Measurements from ENCODE around the gene HTT. TPM values are rescaled to one million over a fixed set of nuclear protein-coding genes. Genes with fewer than 3 reads are reported as not detected.

Gene HTT
- total and polyA plus RNA-seq, 9 of the 15 experiments (the other 6 are each of a cell fraction or from before 2014, with no cell fraction given), result 0.66 to 31.6 (median 14.7) TPM

DNA sequence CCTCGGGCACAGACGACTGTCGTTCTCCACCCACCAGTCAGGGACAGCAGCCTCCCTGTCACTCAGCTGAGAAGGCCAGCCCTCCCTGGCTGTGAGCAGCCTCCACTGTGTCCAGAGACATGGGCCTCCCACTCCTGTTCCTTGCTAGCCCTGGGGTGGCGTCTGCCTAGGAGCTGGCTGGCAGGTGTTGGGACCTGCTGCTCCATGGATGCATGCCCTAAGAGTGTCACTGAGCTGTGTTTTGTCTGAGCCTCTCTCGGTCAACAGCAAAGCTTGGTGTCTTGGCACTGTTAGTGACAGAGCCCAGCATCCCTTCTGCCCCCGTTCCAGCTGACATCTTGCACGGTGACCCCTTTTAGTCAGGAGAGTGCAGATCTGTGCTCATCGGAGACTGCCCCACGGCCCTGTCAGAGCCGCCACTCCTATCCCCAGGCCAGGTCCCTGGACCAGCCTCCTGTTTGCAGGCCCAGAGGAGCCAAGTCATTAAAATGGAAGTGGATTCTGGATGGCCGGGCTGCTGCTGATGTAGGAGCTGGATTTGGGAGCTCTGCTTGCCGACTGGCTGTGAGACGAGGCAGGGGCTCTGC, 166.5 kb downstream of the HTT start:
- Histone ChIP-seq H3K4me3 (no peak overlapping the region), H4K20me1 (replicated peaks; ENCODE audit: control insufficient read depth, insufficient read depth, low read length) (peaks cover 4% of the 10 kb centered on the region; the same call in 1 of the 2 replicates), H3K36me3 (ENCODE audit: control insufficient read depth, insufficient read depth, low read length) (peaks cover 9% of the 10 kb centered on the region; the same call in 1 of the 3 replicates), H3K4me2 (ENCODE audit: insufficient read depth, low read length) (peak overlapping the region; percentile 66; the same call in 1 of the 2 replicates), H3K27ac (ENCODE audit: extremely low read depth, low read depth, low read length) (no peak overlapping the region; the same call in 2 of the 3 replicates), H3K9ac (ENCODE audit: insufficient read depth in 1 of 2, low read depth in 2 of 2, low read length in 2 of 2) (peak overlapping the region in 1 of 2 experiments; percentile 74; a peak in 2 of 4 replicates), H3K27me3 (ENCODE audit: control insufficient read depth in 2 of 2, insufficient read depth in 2 of 2, low read length in 2 of 2) (no peaks in the 10 kb centered on the region), H3K9me3 (replicated peaks; ENCODE audit: control insufficient read depth, insufficient read depth, low read depth, low read length) (no peaks in the 10 kb centered on the region), H3K9me1 (ENCODE audit: control insufficient read depth, insufficient read depth, low read length) (no peaks in the 10 kb centered on the region), H3K79me2 (ENCODE audit: control insufficient read depth, insufficient read depth, low read length) (no peaks in the 10 kb centered on the region), H2AFZ (ENCODE audit: low read depth, low read length) (no peak overlapping the region), H3K4me1 (replicated peaks in 1 of 2; ENCODE audit: control insufficient read depth in 2 of 2, insufficient read depth in 2 of 2, low read length in 2 of 2) (peaks cover 22 to 49% of the 10 kb centered on the region in 2 experiments; a peak in 4 of 5 replicates)
- in situ Hi-C loops (cut with MboI), result no loop called here
- no peak for DNase-seq (ENCODE audit: extremely low read depth in 1 of 4, low spot score in 3 of 4)
- 75% methylated on average over 13 of the region's 13 CpGs for WGBS (ENCODE audit: insufficient coverage, low coverage, missing lambda C conversion rate)
- POLR2A ChIA-PET, result interaction anchor here (0.8 to 1.7 kb wide), 6 partner anchors 8 to 71 kb away, joined by 3 to 6 read pairs (median 4); no protein-coding TSS in a partner anchor
- BruUV-seq (replicated peaks), result no TSS peak
- CTCF ChIA-PET (ENCODE audit: low intra/inter-chr PET ratio), result no interaction called here
- TF ChIP-seq TFAM (CRISPR knock-in tag; conservative IDR thresholded peaks at IDR 0.05), result no peak
- TF ChIP-seq, protein P1, sequence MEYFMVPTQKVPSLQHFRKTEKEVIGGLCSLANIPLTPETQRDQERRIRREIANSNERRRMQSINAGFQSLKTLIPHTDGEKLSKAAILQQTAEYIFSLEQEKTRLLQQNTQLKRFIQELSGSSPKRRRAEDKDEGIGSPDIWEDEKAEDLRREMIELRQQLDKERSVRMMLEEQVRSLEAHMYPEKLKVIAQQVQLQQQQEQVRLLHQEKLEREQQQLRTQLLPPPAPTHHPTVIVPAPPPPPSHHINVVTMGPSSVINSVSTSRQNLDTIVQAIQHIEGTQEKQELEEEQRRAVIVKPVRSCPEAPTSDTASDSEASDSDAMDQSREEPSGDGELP (CRISPR knock-in tag; IDR thresholded peaks at IDR 0.05; ENCODE audit: borderline replicate concordance), result 0 out of 2 replicates have a peak, but pooled peaks have one; percentile 1
- TF ChIP-seq, protein P2, sequence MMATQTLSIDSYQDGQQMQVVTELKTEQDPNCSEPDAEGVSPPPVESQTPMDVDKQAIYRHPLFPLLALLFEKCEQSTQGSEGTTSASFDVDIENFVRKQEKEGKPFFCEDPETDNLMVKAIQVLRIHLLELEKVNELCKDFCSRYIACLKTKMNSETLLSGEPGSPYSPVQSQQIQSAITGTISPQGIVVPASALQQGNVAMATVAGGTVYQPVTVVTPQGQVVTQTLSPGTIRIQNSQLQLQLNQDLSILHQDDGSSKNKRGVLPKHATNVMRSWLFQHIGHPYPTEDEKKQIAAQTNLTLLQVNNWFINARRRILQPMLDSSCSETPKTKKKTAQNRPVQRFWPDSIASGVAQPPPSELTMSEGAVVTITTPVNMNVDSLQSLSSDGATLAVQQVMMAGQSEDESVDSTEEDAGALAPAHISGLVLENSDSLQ (IDR thresholded peaks at IDR 0.05), result peak; percentile 54
- intact Hi-C loops (cut with micrococcal nuclease), result loop anchor here (5.0 kb wide), 1 partner anchor 201 kb away; the partner anchor contains the start of gene HGFAC
- ATAC-seq, result peak; percentile 9; the same call in 1 of the 3 replicates
- no peak for FAIRE-seq
